Hepatocyte (in vitro differentiated cells): ENCODE data around the gene TRPM3. TPM values are rescaled to one million over a fixed set of nuclear protein-coding genes. Genes with fewer than 3 reads are reported as not detected.
A peak's percentile ranks its signal among the peaks of the same experiment; 100 is the strongest.

Experiments used
- DNase-seq: peaks from one replicate; pipeline ENCODE4 v3.0.0-alpha.2; 2016; ENCODE audit warnings: low spot score
- H2AFZ ChIP-seq: fragments of 200-600 bp; sonication (generic); 2 replicates; pipeline ENCODE4 v1.6.0; 2016; ENCODE audit warnings: antibody characterized with exemption, mild to moderate bottlenecking
- H3K27ac ChIP-seq: fragments of 200-600 bp; sonication (generic); 2 replicates; pipeline ENCODE4 v1.5.1; 2016; ENCODE audit warnings: mild to moderate bottlenecking
- H3K27me3 ChIP-seq: fragments of 200-600 bp; sonication (generic); 2 replicates; pipeline ENCODE4 v1.6.1; 2016
- H3K36me3 ChIP-seq: fragments of 200-600 bp; sonication (generic); replicated peaks from 2 replicates; pipeline ENCODE4 v1.5.1; 2016; ENCODE audit warnings: low read depth; ENCODE audit not compliant: insufficient read depth
- H3K4me1 ChIP-seq: fragments of 200-600 bp; sonication (generic); 2 replicates; pipeline ENCODE4 v1.5.1; 2016; ENCODE audit warnings: mild to moderate bottlenecking, moderate library complexity; ENCODE audit not compliant: insufficient read depth
- H3K4me2 ChIP-seq: fragments of 200-600 bp; sonication (generic); 2 replicates; pipeline ENCODE4 v1.6.0; 2016
- H3K4me3 ChIP-seq: fragments of 200-600 bp; sonication (generic); 2 replicates; pipeline ENCODE4 v1.5.1; 2016; ENCODE audit warnings: mild to moderate bottlenecking
- H3K79me2 ChIP-seq: fragments of 200-600 bp; sonication (generic); 2 replicates; pipeline ENCODE4 v1.6.0; 2017; ENCODE audit warnings: mild to moderate bottlenecking
- H3K9me2 ChIP-seq: fragments of 200-600 bp; sonication (generic); replicated peaks from 2 replicates; pipeline ENCODE4 v1.6.0; 2017; ENCODE audit warnings: mild to moderate bottlenecking; ENCODE audit not compliant: insufficient read depth
- H3K9me3 ChIP-seq: fragments of 200-600 bp; sonication (generic); 2 replicates; pipeline ENCODE4 v1.5.1; 2016; ENCODE audit warnings: low read depth, mild to moderate bottlenecking
- H4K20me1 ChIP-seq: fragments of 200-600 bp; sonication (generic); 2 replicates; pipeline ENCODE4 v1.6.0; 2016; ENCODE audit warnings: mild to moderate bottlenecking; ENCODE audit not compliant: insufficient read depth, poor library complexity, severe bottlenecking
- EZH2 ChIP-seq: fragments of 200-600 bp; sonication (generic); IDR thresholded peaks from 2 replicates; pipeline ENCODE4 v1.6.1; 2016; ENCODE audit warnings: antibody characterized with exemption, mild to moderate bottlenecking, borderline replicate concordance
- EZH2phosphoT487 ChIP-seq: fragments of 200-600 bp; sonication (generic); IDR thresholded peaks from one replicate; pipeline ENCODE4 v1.6.1; 2018; ENCODE audit warnings: antibody characterized with exemption, mild to moderate bottlenecking, low read depth, moderate library complexity; ENCODE audit not compliant: unreplicated experiment, severe bottlenecking
- WGBS: methylation state at CpG from one replicate; pipeline ENCODE4 v1.1.6; 2016; ENCODE audit warnings: low lambda C conversion rate; ENCODE audit errors: missing lambda C conversion rate; 5-methylcytosine and 5-hydroxymethylcytosine counted together
- polyA plus RNA-seq: library from polyadenylated mRNA; unstranded; fragments of >200 nt; fragmentation: Nextera tagmentation; extraction: Ambion mirVana; gene quantifications from 2 replicates; pipeline ENCODE4 v1.2.1, GENCODE V29; 2016
- total RNA-seq: library from RNA; depleted of rRNA; stranded (reverse); fragments of >200 nt; gene quantifications from 2 replicates; pipeline ENCODE4 v1.2.3, GENCODE V29; 2014
- TF ChIP-seq, protein P1 (sequence below): fragments of 200-600 bp; sonication (generic); IDR thresholded peaks from 2 replicates; pipeline ENCODE4 v1.5.1; 2016; ENCODE audit warnings: antibody characterized with exemption, mild to moderate bottlenecking; ENCODE audit not compliant: poor library complexity

The TRPM3 gene
- total and polyA plus RNA-seq, 2 experiments from 2014 or later: 0.60 to 0.68 TPM

DNA sequence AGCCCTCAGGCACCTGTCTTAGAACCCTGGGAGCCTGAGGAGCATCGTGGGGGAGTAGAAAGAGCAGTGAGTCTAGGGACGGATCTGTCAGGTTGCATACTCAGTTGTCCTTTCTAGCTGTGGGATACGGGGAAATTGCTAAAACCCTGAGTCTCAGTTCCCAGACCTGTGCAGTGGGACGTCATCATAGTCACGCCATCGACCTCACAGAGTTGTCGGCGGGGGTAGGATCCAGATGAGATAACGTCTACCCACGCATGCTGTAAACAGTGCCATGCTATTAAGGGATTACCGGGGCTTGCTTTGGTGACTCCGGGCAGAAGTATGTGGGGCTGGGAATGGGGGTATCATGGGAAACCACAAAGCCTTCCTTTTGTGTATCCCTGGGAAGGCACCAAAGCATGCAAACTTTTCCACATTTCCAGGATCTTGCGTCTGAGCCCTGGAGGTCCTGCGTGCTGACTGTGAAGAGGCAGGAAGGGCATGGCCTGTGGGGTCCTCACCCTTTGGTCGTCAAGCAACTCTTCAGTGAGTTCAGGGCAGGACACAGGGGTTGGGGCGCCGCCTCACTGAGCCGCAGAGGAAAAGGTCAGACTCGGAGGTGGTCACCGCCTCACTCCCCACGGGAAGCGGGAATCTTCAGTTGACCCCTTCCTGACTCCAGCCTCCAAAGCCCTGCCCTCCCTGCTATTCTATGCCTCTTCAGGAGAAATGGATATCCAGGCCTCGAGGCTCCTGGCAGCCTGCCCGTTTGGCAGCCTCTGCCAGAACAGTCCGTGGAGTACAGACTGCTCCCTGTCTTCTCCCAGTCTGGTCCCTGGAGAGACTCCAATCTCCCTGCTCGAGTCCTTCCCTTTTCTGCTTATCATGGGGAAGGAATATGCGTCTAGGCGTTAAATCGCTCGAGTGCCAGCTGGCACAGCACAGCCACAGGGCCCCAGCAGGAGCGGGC lies 520.1 kb downstream of the TRPM3 start:
- H3K79me2 ChIP-seq: no peaks in the 10 kb centered on the region
- H3K9me2 ChIP-seq: no peaks in the 10 kb centered on the region
- H3K9me3 ChIP-seq: no peaks in the 10 kb centered on the region
- H3K4me1 ChIP-seq: peaks cover 21% of the 10 kb centered on the region
- peak; percentile 87 for DNase-seq
- H3K4me2 ChIP-seq: peak overlapping the region; percentile 57
- H3K27ac ChIP-seq: peak overlapping the region; percentile 88
- 40% methylated on average over 31 of the region's 31 CpGs for WGBS
- H3K36me3 ChIP-seq: no peaks in the 10 kb centered on the region
- no peaks in the 10 kb centered on the region for H4K20me1 ChIP-seq
- TF ChIP-seq EZH2phosphoT487: no peak
- no peak for TF ChIP-seq EZH2
- TF ChIP-seq, protein P1, sequence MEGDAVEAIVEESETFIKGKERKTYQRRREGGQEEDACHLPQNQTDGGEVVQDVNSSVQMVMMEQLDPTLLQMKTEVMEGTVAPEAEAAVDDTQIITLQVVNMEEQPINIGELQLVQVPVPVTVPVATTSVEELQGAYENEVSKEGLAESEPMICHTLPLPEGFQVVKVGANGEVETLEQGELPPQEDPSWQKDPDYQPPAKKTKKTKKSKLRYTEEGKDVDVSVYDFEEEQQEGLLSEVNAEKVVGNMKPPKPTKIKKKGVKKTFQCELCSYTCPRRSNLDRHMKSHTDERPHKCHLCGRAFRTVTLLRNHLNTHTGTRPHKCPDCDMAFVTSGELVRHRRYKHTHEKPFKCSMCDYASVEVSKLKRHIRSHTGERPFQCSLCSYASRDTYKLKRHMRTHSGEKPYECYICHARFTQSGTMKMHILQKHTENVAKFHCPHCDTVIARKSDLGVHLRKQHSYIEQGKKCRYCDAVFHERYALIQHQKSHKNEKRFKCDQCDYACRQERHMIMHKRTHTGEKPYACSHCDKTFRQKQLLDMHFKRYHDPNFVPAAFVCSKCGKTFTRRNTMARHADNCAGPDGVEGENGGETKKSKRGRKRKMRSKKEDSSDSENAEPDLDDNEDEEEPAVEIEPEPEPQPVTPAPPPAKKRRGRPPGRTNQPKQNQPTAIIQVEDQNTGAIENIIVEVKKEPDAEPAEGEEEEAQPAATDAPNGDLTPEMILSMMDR: no peak
- H2AFZ ChIP-seq: no peak overlapping the region
- H3K4me3 ChIP-seq: no peak overlapping the region
- H3K27me3 ChIP-seq: no peaks in the 10 kb centered on the region

DNA sequence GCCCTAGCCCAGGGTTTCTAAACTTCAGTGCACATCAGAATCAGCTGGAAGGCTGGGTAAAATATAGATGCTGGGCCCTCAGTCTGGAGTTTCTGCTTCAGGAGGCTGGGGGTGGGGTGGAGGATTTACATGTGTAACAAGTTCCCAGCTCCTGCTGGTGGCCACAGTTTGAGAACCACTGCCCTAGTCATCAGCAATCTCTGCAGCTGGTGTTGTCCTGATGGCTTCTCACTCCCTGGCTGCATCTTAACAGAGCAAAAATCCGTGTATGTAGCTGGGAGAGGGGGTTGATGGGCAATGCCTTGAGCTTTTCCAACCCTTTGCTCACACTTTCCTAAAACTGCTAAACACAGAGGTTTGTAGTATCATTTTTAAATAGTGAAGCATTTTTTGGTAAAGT lies 520.9 kb downstream of the TRPM3 start:
- DNase-seq: peak; percentile 58
- no peaks in the 10 kb centered on the region for H3K27me3 ChIP-seq
- 48% methylated on average over 1 of the region's 1 CpG for WGBS
- H3K4me3 ChIP-seq: no peak overlapping the region
- H2AFZ ChIP-seq: no peak overlapping the region
- peaks cover 21% of the 10 kb centered on the region for H3K4me1 ChIP-seq
- no peaks in the 10 kb centered on the region for H3K9me2 ChIP-seq
- peak overlapping the region; percentile 88 for H3K27ac ChIP-seq
- H3K36me3 ChIP-seq: no peaks in the 10 kb centered on the region
- H4K20me1 ChIP-seq: no peaks in the 10 kb centered on the region
- H3K79me2 ChIP-seq: no peaks in the 10 kb centered on the region
- H3K4me2 ChIP-seq: peak overlapping the region; percentile 57
- no peaks in the 10 kb centered on the region for H3K9me3 ChIP-seq
- TF ChIP-seq EZH2phosphoT487: no peak
- TF ChIP-seq, protein P1: no peak
- no peak for TF ChIP-seq EZH2

DNA sequence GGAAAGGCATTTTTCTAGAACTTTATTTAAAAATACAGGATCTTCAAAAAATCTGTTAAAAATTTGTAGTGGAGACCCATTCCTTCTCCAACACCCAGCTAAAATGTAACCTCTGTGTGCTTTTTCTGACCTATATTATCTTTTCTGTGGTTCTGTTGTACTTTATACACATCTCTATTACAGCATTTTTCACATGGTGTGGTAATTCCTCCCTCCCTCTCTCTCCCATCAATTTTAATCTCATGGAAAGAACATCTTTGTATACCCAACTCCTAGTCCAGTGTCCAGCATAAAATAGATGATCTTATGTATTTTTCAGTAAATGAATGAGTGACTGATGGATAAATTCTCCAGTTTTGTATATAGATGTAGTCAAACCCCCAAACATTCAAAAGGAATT lies 523.5 kb downstream of the TRPM3 start:
- Histone ChIP-seq H3K27ac (no peak overlapping the region), H3K36me3 (no peaks in the 10 kb centered on the region), H2AFZ (no peak overlapping the region), H3K79me2 (no peaks in the 10 kb centered on the region), H3K9me2 (no peaks in the 10 kb centered on the region), H4K20me1 (no peaks in the 10 kb centered on the region), H3K4me1 (peaks cover 21% of the 10 kb centered on the region), H3K9me3 (no peaks in the 10 kb centered on the region), H3K4me2 (no peak overlapping the region), H3K27me3 (no peaks in the 10 kb centered on the region), H3K4me3 (no peak overlapping the region)
- no peak for DNase-seq
- TF ChIP-seq EZH2phosphoT487: no peak
- no peak for TF ChIP-seq EZH2
- TF ChIP-seq, protein P1: no peak
